ENCODE measurements around the gene NPAS3.

GRCh38 chr14:33756833-33757232 is 818.2 kb downstream of the NPAS3 start:
- TF ChIP-seq CTCF (IDR thresholded peaks at IDR 0.05) (no peak), POLR2A (IDR thresholded peaks at IDR 0.05) (no peak), EP300 (IDR thresholded peaks at IDR 0.05) (no peak)

All from tibial nerve (tissue), 4 donors.